Activated naive CD4-positive, alpha-beta T cell (primary cell): ENCODE measurements around the gene CUL9.

ENCODE experiments used
- DNase-seq, 4 experiments: peaks; one replicate each; lab custom pipeline; 2025; lab: John Stamatoyannopoulos, UW

CUL9 gene

DNA sequence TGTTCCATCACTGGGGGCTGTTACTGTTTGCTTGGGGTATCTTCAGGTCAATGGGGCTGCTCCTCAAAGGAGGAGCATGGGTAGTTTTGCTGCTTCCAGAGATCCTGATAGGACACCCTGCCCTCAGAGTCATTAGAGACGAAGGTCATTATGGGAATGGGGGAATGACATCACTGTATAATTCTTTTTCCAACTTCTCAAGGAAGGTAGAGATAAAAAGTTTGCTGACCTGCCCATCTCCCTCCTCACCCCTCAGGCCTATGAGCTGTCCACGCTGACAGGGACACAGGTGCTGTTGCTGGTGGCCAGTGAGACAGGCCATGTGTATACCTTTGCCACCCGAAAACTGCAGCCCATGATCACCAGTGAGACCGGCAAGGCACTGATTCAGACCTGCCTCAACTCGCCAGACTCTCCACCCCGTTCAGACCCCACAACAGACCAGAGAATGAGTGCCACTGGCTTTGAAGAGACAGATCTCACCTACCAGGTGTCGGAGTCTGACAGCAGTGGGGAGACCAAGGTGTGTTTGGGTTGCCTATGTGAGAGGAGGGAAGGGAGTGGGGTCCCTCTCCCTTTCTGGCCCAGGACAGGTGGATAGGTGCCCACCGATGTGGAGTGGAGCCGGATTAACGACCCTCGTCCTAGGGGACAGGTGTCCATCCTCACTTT lies 8.3 kb upstream of the CUL9 start:
- no peak for DNase-seq

- DNase-seq = peak; percentile 45 to 84 (median 74)
These were observed 7.5 kb upstream of the CUL9 start for GRCh38 chr6:43174263-43175112.

GRCh38 chr6:43175676-43176422 lies 6.1 kb upstream of the CUL9 start:
- DNase-seq = no peak

GRCh38 chr6:43176423-43176786 lies 5.6 kb upstream of the CUL9 start:
- DNase-seq = no peak

DNA sequence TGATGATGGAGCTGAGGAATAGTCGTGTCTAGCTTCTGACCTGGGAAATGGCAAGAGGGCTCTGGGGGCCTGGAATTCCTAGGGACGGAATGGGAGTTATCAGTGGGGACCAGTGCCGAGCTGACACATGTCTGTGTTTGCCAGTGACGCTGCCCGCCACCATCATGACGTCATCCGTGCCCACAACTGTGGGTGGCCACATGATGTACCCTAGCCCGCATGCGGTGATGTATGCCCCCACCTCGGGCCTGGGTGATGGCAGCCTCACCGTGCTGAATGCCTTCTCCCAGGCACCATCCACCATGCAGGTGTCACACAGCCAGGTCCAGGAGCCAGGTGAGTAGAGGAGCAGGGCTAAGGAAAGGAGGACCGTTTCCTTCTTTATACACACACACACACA lies 3.8 kb upstream of the CUL9 start:
- DNase-seq = no peak

DNA sequence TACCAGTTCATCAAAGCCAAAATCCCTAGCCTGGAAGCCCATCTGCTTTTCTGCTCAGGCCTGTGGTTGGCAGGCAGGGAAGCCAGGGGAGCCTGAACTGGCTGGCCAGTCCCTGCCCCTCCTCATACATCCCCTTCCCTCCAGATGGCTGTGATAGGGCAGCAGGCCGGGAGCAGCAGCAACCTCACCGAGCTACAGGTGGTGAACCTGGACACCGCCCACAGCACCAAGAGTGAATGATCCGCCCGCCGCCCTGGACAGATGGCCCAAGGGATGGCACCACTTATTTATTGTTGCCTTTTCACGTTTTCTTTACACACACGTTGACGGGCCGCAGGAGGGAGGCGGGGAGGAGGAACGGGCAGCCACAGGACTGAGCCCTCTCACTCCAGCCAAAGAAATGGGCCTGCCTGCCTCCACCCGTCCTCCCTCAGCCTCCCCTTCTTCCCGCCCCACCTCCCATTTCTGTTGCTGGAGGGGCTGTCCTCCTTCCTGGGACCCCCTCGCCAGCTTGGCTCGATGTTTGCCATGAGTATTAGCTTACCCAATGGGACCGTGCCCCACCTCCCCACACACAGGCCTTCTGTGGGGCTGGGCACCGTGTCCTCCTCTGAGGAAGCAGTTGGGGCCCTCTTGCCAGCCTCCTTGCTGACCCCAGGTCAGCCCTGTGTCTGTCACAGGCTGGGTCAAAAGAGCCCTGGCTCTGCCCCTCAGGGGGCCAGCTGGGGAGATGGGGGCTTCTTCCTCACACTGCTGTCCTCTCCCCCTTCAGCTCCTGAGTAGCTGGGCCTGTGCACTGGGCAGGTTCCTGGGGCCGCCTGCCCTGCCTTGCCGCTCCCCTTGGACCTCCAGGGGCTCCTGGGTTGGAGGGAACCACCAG lies 2.8 kb upstream of the CUL9 start:
- no peak for DNase-seq

DNA sequence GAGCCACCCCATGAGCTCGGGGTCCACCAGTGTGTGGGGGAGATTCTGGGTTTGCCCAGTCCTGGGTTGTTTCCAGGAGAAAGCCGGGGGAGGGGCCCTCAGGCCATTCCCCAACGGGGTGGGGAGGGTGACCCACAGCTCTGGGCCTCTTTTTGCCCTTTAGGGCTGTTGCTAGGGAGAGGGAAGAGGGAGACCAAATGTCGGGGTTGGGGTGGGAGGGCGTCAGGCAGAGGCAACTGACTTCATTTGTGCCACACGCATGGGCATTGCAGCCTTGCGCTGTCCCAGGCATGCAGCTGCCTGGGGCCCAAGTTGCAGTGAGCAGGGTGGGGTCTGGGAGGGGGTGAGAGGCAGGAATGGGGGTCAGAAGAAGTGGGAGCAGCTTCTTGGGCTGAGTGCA lies 1.9 kb upstream of the CUL9 start:
- no peak for DNase-seq

DNA sequence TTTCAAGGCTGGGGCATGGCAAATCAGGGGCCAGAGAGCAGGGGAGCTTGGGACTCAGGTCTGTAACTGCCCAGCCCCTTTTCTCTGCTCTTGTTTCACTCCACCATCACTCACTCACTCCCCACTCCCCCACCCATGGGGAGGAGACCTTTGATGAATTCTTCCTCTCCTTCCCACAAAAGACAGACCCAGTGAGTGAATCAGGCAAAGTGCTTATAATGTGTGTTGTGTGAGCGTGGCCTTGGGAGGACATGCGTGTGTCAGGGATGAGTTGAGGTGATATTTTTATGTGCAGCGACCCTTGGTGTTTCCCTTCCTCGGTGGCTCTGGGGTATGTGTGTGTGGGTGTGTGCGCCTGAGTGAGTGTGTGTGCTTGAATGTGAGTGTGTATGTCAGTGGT lies 1.0 kb upstream of the CUL9 start:
- no peak for DNase-seq

DNA sequence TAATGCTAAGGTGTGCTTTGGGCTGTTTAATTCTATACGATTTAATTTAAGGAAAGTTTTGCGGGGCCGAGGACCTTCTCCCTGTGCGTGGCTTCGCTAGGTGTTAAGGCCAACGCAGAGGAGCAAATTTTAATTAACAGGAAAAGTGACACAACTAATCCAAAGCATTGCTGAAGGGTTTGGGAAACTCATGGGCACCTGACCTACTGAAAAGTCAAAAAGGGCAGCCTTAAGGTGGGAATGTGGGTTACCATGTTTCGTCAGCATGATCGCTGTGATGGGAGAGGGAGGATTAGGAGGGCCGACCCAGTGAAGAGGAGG lies 415 bp upstream of the CUL9 start:
- no peak for DNase-seq

DNA sequence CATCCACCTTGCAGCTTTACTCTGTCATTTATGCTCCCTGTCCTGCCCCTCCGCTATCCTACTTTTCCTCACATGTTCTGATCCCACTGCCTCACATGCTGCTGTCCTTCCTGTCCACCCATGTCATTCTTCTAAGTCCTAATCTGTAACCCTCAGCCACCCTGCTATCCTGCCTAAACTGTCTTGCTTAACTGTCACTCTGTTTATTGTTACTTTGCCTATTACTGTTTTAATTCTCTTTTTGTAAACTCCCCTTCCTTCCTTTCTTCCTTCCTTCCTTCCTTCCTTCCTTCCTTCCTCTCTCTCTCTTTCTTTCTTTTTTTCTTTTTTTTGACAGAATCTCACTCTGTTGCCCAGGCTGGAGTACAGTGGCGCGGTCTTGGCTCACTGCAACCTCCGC lies 1.4 kb downstream of the CUL9 start:
- DNase-seq = no peak

DNA sequence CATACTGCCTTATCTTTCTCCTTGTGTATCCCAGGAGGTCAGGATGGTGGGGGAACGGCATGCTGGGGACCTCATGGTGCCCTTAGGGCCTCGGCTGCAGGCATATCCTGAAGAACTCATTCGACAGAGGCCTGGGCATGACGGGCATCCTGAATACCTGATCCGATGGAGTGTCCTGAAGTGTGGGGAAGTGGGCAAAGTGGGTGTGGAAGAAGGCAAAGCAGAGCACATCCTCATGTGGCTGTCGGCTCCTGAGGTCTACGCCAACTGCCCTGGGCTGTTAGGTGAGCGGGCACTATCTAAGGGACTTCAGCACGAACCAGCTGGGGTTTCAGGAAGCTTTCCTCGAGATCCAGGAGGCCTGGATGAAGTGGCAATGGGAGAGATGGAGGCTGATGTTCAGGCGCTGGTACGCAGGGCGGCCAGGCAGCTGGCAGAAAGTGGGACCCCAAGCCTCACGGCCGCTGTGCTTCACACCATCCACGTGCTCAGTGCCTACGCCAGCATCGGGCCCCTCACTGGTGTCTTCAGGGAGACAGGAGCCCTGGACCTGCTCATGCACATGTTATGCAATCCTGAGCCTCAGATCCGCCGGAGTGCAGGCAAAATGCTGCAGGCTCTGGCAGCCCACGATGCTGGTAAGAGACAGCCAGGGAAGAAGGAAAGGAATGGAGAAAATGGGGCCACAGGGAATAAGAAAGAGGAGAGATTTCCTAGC lies 2.4 kb downstream of the CUL9 start:
- no peak for DNase-seq

- DNase-seq = no peak
These were observed 3.5 kb downstream of the CUL9 start for GRCh38 chr6:43185391-43185985.

- no peak for DNase-seq
These were observed 4.0 kb downstream of the CUL9 start for GRCh38 chr6:43186019-43186418.

DNA sequence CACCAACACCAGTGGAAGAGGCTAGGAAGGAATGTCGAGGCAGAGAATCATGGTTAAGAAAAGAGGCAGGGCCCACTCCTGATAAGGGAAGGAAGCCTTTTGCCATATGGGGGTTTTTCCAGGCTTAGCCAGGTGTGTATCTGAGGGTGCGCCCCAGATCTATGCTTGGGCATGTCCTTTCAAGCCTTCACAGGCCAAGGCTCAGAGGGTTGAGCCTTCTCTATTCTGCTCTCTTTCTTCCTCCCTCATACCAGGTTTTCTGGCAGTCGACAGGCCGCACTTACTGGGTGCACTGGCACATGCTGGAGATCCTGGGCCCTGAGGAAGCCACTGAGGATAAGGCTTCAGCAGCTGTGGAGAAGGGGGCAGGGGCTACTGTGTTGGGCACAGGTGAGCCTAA lies 4.7 kb downstream of the CUL9 start:
- no peak for DNase-seq

GRCh38 chr6:43187821-43188220 lies 5.8 kb downstream of the CUL9 start:
- DNase-seq = no peak

GRCh38 chr6:43188426-43188825 lies 6.4 kb downstream of the CUL9 start:
- DNase-seq = no peak

DNA sequence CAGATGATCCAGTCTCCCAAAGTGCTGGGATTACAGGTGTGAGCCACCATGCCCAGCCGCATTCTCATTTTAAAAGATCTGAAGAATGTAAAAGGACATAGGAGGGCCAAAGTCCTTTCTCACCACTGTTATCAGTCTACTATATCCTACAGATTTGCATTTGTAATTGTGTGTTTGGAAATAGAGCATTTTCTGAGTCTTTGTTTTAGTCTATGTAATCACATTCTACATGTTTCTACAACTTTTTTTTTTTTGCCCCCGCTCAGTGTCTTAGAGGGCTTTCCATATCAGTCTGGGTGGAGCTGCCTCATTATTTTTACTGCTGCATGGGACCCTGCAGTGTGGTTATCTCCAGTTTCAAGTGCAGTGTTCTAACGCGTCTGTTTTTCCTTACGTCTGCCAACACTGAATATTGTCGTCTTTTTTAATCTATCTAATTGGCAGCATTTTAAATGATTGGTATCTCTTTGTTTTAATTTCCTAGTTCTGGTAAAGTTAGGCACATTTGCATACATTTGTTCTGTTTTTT lies 7.8 kb downstream of the CUL9 start:
- no peak for DNase-seq

GRCh38 chr6:43192911-43193310 lies 10.9 kb downstream of the CUL9 start:
- no peak for DNase-seq

DNA sequence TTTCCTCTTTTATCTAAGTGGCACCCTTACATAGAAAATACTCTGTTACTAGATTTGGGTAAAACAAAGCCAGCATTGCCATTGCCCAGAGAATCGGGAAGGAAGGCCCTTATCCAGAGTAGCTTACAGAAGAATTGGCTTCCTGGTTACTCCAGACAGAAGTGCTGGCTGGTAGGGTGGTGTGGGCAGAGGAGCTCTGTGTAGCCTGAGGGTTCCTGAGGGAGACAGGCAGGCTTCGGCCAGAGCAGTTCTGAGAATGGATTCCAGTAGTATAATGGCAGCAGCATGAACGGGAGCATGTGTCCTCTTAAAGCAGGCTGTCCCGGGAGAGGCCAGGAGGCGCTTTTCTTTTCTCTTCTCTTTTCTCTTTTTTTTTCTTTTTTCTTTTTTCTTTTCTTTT lies 11.9 kb downstream of the CUL9 start:
- no peak for DNase-seq

- DNase-seq = no peak
These were observed 14.3 kb downstream of the CUL9 start for GRCh38 chr6:43196337-43196736.

DNA sequence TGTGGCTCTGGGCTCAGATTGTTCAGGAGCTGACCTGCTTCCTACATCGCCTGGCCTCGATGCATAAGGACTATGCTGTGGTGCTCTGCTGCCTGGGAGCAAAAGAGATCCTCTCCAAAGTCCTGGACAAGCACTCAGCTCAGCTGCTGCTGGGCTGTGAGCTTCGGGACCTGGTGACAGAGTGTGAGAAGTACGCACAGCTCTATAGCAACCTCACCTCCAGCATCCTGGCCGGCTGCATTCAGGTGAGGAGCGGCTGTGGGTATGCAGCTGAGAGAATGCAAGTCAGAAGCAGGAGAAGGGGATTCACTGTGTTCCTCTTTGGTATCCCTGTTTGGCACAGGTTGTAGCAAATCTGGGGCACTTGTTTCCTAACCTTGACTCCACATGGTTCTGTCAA lies 17.9 kb downstream of the CUL9 start:
- no peak for DNase-seq
